CD4-positive, alpha-beta T cell (primary cell): Measurements from ENCODE around the gene SLC13A3. TPM values are rescaled to one million over a fixed set of nuclear protein-coding genes. Genes with fewer than 3 reads are reported as not detected.

Experiments
- ATAC-seq: fragments of 200-7000 bp; cut with Tn5 transposase; one replicate; pipeline ENCODE4 v1.10.0; 2022; ENCODE audit warnings: mild to moderate bottlenecking; ENCODE audit not compliant: poor library complexity
- CTCF ChIA-PET: fragments of 350-600 bp; sonication (Branson Sonifier 250); formaldehyde crosslinking; loops from one replicate; lab custom pipeline; 2021; ENCODE audit warnings: antibody characterized with exemption, inconsistent platforms; lab: Charles Lee
- POLR2A ChIA-PET: fragments of 350-600 bp; sonication (Branson Sonifier 250); formaldehyde crosslinking; loops from one replicate; lab custom pipeline; 2021; ENCODE audit warnings: antibody characterized with exemption, inconsistent platforms; lab: Charles Lee
- DNase-seq, 14 experiments: peaks; one replicate each; pipeline ENCODE4 v3.0.0-alpha.2; 2013 to 2020; ENCODE audit warnings: mixed read lengths in 2 of 14
- H3K27ac ChIP-seq, 2 donors: one replicate each; pipeline versions ENCODE4 v1.5.1 to v1.7.0; 2013; ENCODE audit warnings: low read length in 2 of 2, low read depth in 1 of 2, mild to moderate bottlenecking in 1 of 2
- H3K27me3 ChIP-seq, 2 experiments: 1 replicate in 1 of 2; 2 replicates in 1 of 2; pipeline versions ENCODE4 v1.6.1 to v1.7.0; 2013; ENCODE audit warnings: low read length in 2 of 2, control low read depth in 1 of 2, mild to moderate bottlenecking in 1 of 2, moderate library complexity in 1 of 2; ENCODE audit not compliant: insufficient read depth in 2 of 2, control insufficient read depth in 1 of 2
- H3K36me3 ChIP-seq: one replicate; pipeline ENCODE4 v1.6.1; 2013; ENCODE audit warnings: low read length, control low read depth; ENCODE audit not compliant: insufficient read depth
- H3K4me1 ChIP-seq: one replicate; pipeline ENCODE4 v1.6.1; 2013; ENCODE audit warnings: low read length, control low read depth; ENCODE audit not compliant: insufficient read depth
- H3K4me3 ChIP-seq: one replicate; pipeline ENCODE4 v1.5.1; 2013; ENCODE audit warnings: mild to moderate bottlenecking, low read length, moderate library complexity
- H3K9me3 ChIP-seq, 2 experiments: 1 replicate in 1 of 2; 2 replicates in 1 of 2; pipeline versions ENCODE4 v1.6.1 to v1.7.0; 2013; ENCODE audit warnings: low read length in 2 of 2, mild to moderate bottlenecking in 2 of 2, control low read depth in 1 of 2, moderate library complexity in 1 of 2; ENCODE audit not compliant: control insufficient read depth in 1 of 2, insufficient read depth in 1 of 2
- H3K27ac Mint-ChIP-seq: one replicate; pipeline ENCODE4 v1.8.0; 2020; ENCODE audit warnings: mixed read lengths
- H3K27me3 Mint-ChIP-seq: one replicate; pipeline ENCODE4 v1.8.0; 2021; ENCODE audit warnings: mixed read lengths
- H3K36me3 Mint-ChIP-seq: one replicate; pipeline ENCODE4 v1.8.0; 2021; ENCODE audit warnings: low read depth, mixed read lengths
- H3K4me1 Mint-ChIP-seq: one replicate; pipeline ENCODE4 v1.8.0; 2021; ENCODE audit warnings: low read depth, mixed read lengths
- H3K4me3 Mint-ChIP-seq: one replicate; pipeline ENCODE4 v1.8.0; 2020; ENCODE audit warnings: mild to moderate bottlenecking, mixed read lengths
- H3K9me3 Mint-ChIP-seq: one replicate; pipeline ENCODE4 v1.8.0; 2020; ENCODE audit warnings: mixed read lengths
- intact Hi-C, 2 experiments: fragments of 100-400 bp; cut with DNase I in 1 of 2; cut with micrococcal nuclease in 1 of 2; formaldehyde crosslinking; loops; one replicate each; pipeline versions ENCODE4 v1.15.1 to v1.9.0; 2023 to 2025; cut with DNase I, micrococcal nuclease
- total RNA-seq, 174 experiments: library from RNA in 2 of 174; stranded (reverse) in 2 of 174; gene quantifications; one replicate each; pipeline ENCODE4 v1.2.3 and lab custom pipeline; 2021 to 2026
- TF ChIP-seq, protein P1 (sequence below): fragments of 200-600 bp; IDR thresholded peaks from one replicate; pipeline ENCODE4 v1.8.0; 2022; ENCODE audit warnings: antibody characterized with exemption, mild to moderate bottlenecking

Gene SLC13A3
- total RNA-seq, 2 experiments from 2014 or later, result 0.28 TPM; not detected in 1

GRCh38 chr20:46600286-46600752, 50.9 kb downstream of the SLC13A3 start:
- no peaks in the 10 kb centered on the region for H3K36me3 Mint-ChIP-seq
- Histone ChIP-seq H3K9me3 (no peaks in the 10 kb centered on the region), H3K4me1 (no peaks in the 10 kb centered on the region), H3K36me3 (no peaks in the 10 kb centered on the region), H3K27me3 (no peaks in the 10 kb centered on the region), H3K4me3 (no peak overlapping the region), H3K27ac (no peak overlapping the region)
- intact Hi-C loops, result no loop called here
- ATAC-seq (no peak), DNase-seq (no peak)
- H3K4me1 Mint-ChIP-seq, result no peaks in the 10 kb centered on the region
- TF ChIP-seq, protein P1, sequence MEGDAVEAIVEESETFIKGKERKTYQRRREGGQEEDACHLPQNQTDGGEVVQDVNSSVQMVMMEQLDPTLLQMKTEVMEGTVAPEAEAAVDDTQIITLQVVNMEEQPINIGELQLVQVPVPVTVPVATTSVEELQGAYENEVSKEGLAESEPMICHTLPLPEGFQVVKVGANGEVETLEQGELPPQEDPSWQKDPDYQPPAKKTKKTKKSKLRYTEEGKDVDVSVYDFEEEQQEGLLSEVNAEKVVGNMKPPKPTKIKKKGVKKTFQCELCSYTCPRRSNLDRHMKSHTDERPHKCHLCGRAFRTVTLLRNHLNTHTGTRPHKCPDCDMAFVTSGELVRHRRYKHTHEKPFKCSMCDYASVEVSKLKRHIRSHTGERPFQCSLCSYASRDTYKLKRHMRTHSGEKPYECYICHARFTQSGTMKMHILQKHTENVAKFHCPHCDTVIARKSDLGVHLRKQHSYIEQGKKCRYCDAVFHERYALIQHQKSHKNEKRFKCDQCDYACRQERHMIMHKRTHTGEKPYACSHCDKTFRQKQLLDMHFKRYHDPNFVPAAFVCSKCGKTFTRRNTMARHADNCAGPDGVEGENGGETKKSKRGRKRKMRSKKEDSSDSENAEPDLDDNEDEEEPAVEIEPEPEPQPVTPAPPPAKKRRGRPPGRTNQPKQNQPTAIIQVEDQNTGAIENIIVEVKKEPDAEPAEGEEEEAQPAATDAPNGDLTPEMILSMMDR, result no peak
- H3K27me3 Mint-ChIP-seq, result peaks cover 20% of the 10 kb centered on the region
- ChIA-PET POLR2A (no interaction called here), CTCF (no interaction called here)
- H3K9me3 Mint-ChIP-seq, result no peaks in the 10 kb centered on the region
- no peak overlapping the region for H3K27ac Mint-ChIP-seq
- no peak overlapping the region for H3K4me3 Mint-ChIP-seq

- no peaks in the 10 kb centered on the region for H3K4me1 ChIP-seq
- ATAC-seq (no peak), DNase-seq (no peak)
- no peaks in the 10 kb centered on the region for H3K36me3 ChIP-seq
- H3K9me3 ChIP-seq, result no peaks in the 10 kb centered on the region
- Mint-ChIP-seq H3K27me3 (peaks cover 24% of the 10 kb centered on the region), H3K4me1 (no peaks in the 10 kb centered on the region), H3K27ac (no peak overlapping the region), H3K9me3 (no peaks in the 10 kb centered on the region), H3K36me3 (no peaks in the 10 kb centered on the region), H3K4me3 (no peak overlapping the region)
- no peaks in the 10 kb centered on the region for H3K27me3 ChIP-seq
- CTCF ChIA-PET, result no interaction called here
- H3K27ac ChIP-seq, result no peak overlapping the region
- no peak overlapping the region for H3K4me3 ChIP-seq
- POLR2A ChIA-PET, result no interaction called here
- TF ChIP-seq, protein P1, result no peak
- intact Hi-C loops, result no loop called here
Measured at GRCh38 chr20:46599227-46599987, 51.9 kb downstream of the SLC13A3 start.

GRCh38 chr20:46595933-46596332, 55.3 kb downstream of the SLC13A3 start:
- H3K4me3 ChIP-seq, result no peak overlapping the region
- no peaks in the 10 kb centered on the region for H3K4me1 ChIP-seq
- Mint-ChIP-seq H3K36me3 (no peaks in the 10 kb centered on the region), H3K27ac (no peak overlapping the region), H3K27me3 (peaks cover 27% of the 10 kb centered on the region), H3K4me3 (no peak overlapping the region), H3K9me3 (no peaks in the 10 kb centered on the region), H3K4me1 (no peaks in the 10 kb centered on the region)
- intact Hi-C loops, result no loop called here
- no peaks in the 10 kb centered on the region for H3K36me3 ChIP-seq
- ChIA-PET POLR2A (no interaction called here), CTCF (no interaction called here)
- TF ChIP-seq, protein P1, result no peak
- H3K27ac ChIP-seq, result no peak overlapping the region
- no peak for DNase-seq
- ATAC-seq, result no peak
- H3K9me3 ChIP-seq, result no peaks in the 10 kb centered on the region
- no peaks in the 10 kb centered on the region for H3K27me3 ChIP-seq
